Neural cell (in vitro differentiated cells): ENCODE data around the gene GJB3. TPM values are rescaled to one million over a fixed set of nuclear protein-coding genes. Genes with fewer than 3 reads are reported as not detected.
A peak's percentile ranks its signal among the peaks of the same experiment; 100 is the strongest.

Experiments
- H2AFZ ChIP-seq: fragments of 200-600, 300-800 bp; sonication (generic), shearing (Covaris generic); 2 replicates; pipeline ENCODE4 v1.6.0; 2014; ENCODE audit warnings: low read depth, mild to moderate bottlenecking, antibody characterized with exemption, low read length, moderate library complexity
- H3F3A ChIP-seq: fragments of 200-600 bp; shearing (Covaris generic); 2 replicates; pipeline ENCODE4 v1.6.1; 2016; ENCODE audit warnings: mild to moderate bottlenecking, moderate library complexity, mixed read lengths, antibody characterized with exemption, low read length; ENCODE audit not compliant: insufficient read depth, poor library complexity, severe bottlenecking
- H3K27ac ChIP-seq: fragments of 200-600, 300-800 bp; sonication (generic), shearing (Covaris generic); 2 replicates; pipeline ENCODE4 v1.5.1; 2014; ENCODE audit warnings: mild to moderate bottlenecking, low read length, moderate library complexity
- H3K27me3 ChIP-seq: fragments of 300-800, 200-600 bp; sonication (generic), shearing (Covaris generic); 2 replicates; pipeline ENCODE4 v1.6.0; 2014; ENCODE audit warnings: mild to moderate bottlenecking, low read depth, low read length, moderate library complexity; ENCODE audit not compliant: insufficient read depth
- H3K36me3 ChIP-seq: fragments of 300-800, 200-600 bp; sonication (generic), shearing (Covaris generic); 2 replicates; pipeline ENCODE4 v1.5.1; 2014; ENCODE audit warnings: mild to moderate bottlenecking, antibody characterized with exemption, low read length, moderate library complexity; ENCODE audit not compliant: insufficient read depth
- H3K4me2 ChIP-seq: fragments of 300-800, 200-600 bp; sonication (generic), shearing (Covaris generic); 2 replicates; pipeline ENCODE4 v1.6.0; 2014; ENCODE audit warnings: mild to moderate bottlenecking, low read length
- H3K4me3 ChIP-seq: fragments of 300-800, 200-600 bp; sonication (generic), shearing (Covaris generic); 2 replicates; pipeline ENCODE4 v1.5.1; 2014; ENCODE audit warnings: mild to moderate bottlenecking, low read length, moderate library complexity
- H3K79me2 ChIP-seq: fragments of 200-600 bp; shearing (Covaris generic); replicated peaks from 2 replicates; pipeline ENCODE4 v1.6.0; 2014; ENCODE audit warnings: mild to moderate bottlenecking, low read length, moderate library complexity; ENCODE audit not compliant: insufficient read depth
- H3K9ac ChIP-seq: fragments of 300-800, 200-600 bp; sonication (generic), shearing (Covaris generic); 2 replicates; pipeline ENCODE4 v1.6.1; 2016; ENCODE audit warnings: mild to moderate bottlenecking, low read length, mixed read lengths
- H3K9me2 ChIP-seq: fragments of 200-600 bp; shearing (Covaris generic); 2 replicates; pipeline ENCODE4 v1.6.1; 2016; ENCODE audit warnings: mild to moderate bottlenecking, low read length, mixed read lengths; ENCODE audit not compliant: insufficient read depth
- H3K9me3 ChIP-seq: fragments of 200-600, 300-800 bp; sonication (generic), shearing (Covaris generic); 2 replicates; pipeline ENCODE4 v1.6.1; 2016; ENCODE audit warnings: mild to moderate bottlenecking, mixed run types, low read length, moderate library complexity, mixed read lengths
- H4K20me1 ChIP-seq: fragments of 200-600 bp; shearing (Covaris generic); 2 replicates; pipeline ENCODE4 v1.6.1; 2016; ENCODE audit warnings: mild to moderate bottlenecking, mixed run types; ENCODE audit not compliant: insufficient read depth
- CTCF ChIP-seq: fragments of 450-650 bp; IDR thresholded peaks from 2 replicates; pipeline ENCODE4 v1.5.1; 2014; ENCODE audit warnings: antibody characterized with exemption, mild to moderate bottlenecking, moderate library complexity; ENCODE audit not compliant: poor library complexity, severe bottlenecking
- EP300 ChIP-seq: fragments of 450-650 bp; conservative IDR thresholded peaks from 2 replicates; pipeline ENCODE4 v1.6.1; 2014; ENCODE audit warnings: antibody characterized with exemption, mild to moderate bottlenecking, moderate library complexity; ENCODE audit not compliant: poor library complexity, severe bottlenecking
- EZH2 ChIP-seq: fragments of 200-600, 300-800 bp; shearing (Covaris generic), sonication (generic); IDR thresholded peaks from 2 replicates; pipeline ENCODE4 v1.6.1; 2014; ENCODE audit warnings: antibody characterized with exemption, low read length, borderline replicate concordance, mild to moderate bottlenecking; ENCODE audit not compliant: insufficient read depth, poor library complexity, severe bottlenecking
- MXI1 ChIP-seq: fragments of 450-650 bp; conservative IDR thresholded peaks from 2 replicates; pipeline ENCODE4 v1.6.1; 2014; ENCODE audit warnings: antibody characterized with exemption, mild to moderate bottlenecking; ENCODE audit not compliant: poor library complexity, severe bottlenecking
- POLR2AphosphoS5 ChIP-seq: IDR thresholded peaks from 2 replicates; pipeline ENCODE4 v1.6.1; 2012
- RAD21 ChIP-seq: fragments of 450-650 bp; conservative IDR thresholded peaks from 2 replicates; pipeline ENCODE4 v1.6.1; 2014; ENCODE audit warnings: antibody characterized with exemption, mild to moderate bottlenecking, moderate library complexity
- SMC3 ChIP-seq: fragments of 450-650 bp; conservative IDR thresholded peaks from 2 replicates; pipeline ENCODE4 v1.6.1; 2014; ENCODE audit warnings: antibody characterized with exemption, mild to moderate bottlenecking, moderate library complexity; ENCODE audit not compliant: poor library complexity
- TAF1 ChIP-seq: IDR thresholded peaks from 2 replicates; pipeline ENCODE4 v1.6.1; 2012; ENCODE audit warnings: low read depth
- polyA plus RNA-seq: library from polyadenylated mRNA; depleted of rRNA; stranded (reverse); fragments of >200 nt; gene quantifications from 2 replicates; pipeline ENCODE4 v1.2.3, GENCODE V29; 2014
- TF ChIP-seq, protein P1 (sequence below): IDR thresholded peaks from 2 replicates; pipeline ENCODE4 v1.6.1; 2012; ENCODE audit warnings: borderline replicate concordance

The GJB3 gene
- polyA plus RNA-seq, 1 donor from 2014 or later, result not detected

DNA sequence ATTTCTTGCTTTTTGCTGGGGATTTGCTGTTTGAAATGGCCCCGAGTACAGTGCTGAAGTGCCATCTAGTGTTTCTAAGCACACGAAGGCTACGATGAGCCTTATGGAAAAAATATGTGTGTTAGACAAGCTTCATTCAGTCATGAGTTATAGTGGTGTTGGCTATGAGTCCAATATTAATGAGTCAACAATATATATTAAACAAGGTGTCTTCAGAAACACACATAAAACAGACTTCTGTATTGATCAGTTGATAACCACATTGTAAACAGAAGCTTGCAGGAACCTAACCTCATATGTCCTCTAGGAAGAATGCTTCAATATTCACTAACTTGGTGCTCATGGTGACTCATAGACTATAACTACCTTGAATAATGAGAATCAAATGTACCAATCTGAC lies 27.9 kb upstream of the GJB3 start:
- H3K79me2 ChIP-seq, result no peaks in the 10 kb centered on the region
- H2AFZ ChIP-seq, result no peak overlapping the region
- no peak overlapping the region for H3K4me2 ChIP-seq
- TF ChIP-seq EP300 (no peak), RAD21 (peak; percentile 26)
- no peak overlapping the region for H3K4me3 ChIP-seq
- no peaks in the 10 kb centered on the region for H3F3A ChIP-seq
- H3K27me3 ChIP-seq, result no peaks in the 10 kb centered on the region
- no peaks in the 10 kb centered on the region for H4K20me1 ChIP-seq
- H3K9me2 ChIP-seq, result no peaks in the 10 kb centered on the region
- no peaks in the 10 kb centered on the region for H3K36me3 ChIP-seq
- H3K9me3 ChIP-seq, result no peaks in the 10 kb centered on the region
- no peak overlapping the region for H3K9ac ChIP-seq
- no peak overlapping the region for H3K27ac ChIP-seq

DNA sequence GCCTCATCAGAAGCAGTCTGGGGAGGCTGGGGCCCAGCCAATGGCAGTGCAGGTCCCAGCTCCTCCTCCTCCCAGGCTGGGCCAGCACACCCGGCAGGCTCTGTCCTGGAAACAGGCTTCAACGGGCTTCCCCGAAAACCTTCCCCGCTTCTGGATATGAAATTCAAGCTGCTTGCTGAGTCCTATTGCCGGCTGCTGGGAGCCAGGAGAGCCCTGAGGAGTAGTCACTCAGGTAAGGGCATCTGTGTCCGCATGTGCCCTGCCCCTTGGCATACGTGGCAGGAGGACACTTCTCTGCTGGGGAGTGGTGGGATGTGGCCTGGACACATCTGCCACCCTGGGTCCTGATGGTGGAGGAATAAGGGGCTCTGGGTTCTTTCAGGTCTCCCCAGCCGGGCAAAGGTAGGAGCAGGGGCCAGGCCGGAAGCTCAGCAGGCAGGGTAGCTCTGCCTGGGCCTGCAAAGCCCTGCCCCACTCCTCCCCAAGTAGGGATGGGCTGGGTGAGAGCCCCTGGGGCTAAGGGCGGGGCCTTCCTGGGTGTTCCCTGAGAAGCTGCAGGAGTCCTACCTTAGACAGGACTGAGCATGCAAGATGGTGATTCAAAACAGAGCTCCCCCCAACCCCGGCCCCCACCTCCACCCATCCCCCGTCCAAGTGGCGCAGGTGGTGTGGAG lies 25.9 kb upstream of the GJB3 start, which contains the start of gene GJB5:
Gene GJB5 (plus strand): TSS at position 84 of the 674 bp plus-strand sequence. CDS start 2,284 bp downstream, outside the sequence.
- Histone ChIP-seq H3K9me2 (no peaks in the 10 kb centered on the region), H3K27ac (no peak within 1 kb of the TSS), H3K4me2 (no peak within 1 kb of the TSS), H3K9me3 (no peaks in the 10 kb centered on the region), H3F3A (no peaks in the 10 kb centered on the region), H4K20me1 (no peaks in the 10 kb centered on the region), H2AFZ (no peak within 1 kb of the TSS), H3K79me2 (no peaks in the 10 kb centered on the region), H3K36me3 (no peaks in the 10 kb centered on the region), H3K9ac (no peak within 1 kb of the TSS), H3K4me3 (no peak within 1 kb of the TSS), H3K27me3 (no peaks in the 10 kb centered on the region)
- TF ChIP-seq, protein P1, sequence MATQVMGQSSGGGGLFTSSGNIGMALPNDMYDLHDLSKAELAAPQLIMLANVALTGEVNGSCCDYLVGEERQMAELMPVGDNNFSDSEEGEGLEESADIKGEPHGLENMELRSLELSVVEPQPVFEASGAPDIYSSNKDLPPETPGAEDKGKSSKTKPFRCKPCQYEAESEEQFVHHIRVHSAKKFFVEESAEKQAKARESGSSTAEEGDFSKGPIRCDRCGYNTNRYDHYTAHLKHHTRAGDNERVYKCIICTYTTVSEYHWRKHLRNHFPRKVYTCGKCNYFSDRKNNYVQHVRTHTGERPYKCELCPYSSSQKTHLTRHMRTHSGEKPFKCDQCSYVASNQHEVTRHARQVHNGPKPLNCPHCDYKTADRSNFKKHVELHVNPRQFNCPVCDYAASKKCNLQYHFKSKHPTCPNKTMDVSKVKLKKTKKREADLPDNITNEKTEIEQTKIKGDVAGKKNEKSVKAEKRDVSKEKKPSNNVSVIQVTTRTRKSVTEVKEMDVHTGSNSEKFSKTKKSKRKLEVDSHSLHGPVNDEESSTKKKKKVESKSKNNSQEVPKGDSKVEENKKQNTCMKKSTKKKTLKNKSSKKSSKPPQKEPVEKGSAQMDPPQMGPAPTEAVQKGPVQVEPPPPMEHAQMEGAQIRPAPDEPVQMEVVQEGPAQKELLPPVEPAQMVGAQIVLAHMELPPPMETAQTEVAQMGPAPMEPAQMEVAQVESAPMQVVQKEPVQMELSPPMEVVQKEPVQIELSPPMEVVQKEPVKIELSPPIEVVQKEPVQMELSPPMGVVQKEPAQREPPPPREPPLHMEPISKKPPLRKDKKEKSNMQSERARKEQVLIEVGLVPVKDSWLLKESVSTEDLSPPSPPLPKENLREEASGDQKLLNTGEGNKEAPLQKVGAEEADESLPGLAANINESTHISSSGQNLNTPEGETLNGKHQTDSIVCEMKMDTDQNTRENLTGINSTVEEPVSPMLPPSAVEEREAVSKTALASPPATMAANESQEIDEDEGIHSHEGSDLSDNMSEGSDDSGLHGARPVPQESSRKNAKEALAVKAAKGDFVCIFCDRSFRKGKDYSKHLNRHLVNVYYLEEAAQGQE, result no peak
- TF ChIP-seq SMC3 (no peak), CTCF (no peak)

DNA sequence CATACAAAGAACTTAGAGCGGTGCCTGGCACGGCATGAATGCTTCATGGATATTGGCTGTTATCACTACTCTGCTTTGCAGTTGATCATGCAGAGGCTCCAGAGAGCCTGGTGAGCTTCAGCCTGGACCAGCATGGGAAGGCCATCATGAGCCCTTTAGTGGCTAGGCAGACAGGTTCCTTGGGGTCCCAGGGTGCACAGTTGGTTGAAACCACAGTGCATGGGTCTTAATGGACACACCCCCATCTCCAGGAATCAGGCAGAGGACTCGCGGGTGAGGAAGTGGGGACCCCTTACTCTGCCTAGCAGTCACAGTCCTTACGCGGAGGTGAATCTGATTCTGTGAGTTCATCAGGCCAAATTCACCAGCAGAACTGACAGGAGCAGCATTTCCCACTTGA lies 25.1 kb upstream of the GJB3 start:
- H3F3A ChIP-seq, result no peaks in the 10 kb centered on the region

More for the DNA sequence above, 25.1 kb upstream of the GJB3 start:
- Histone ChIP-seq H3K9ac (no peak overlapping the region), H3K79me2 (no peaks in the 10 kb centered on the region), H3K9me3 (no peaks in the 10 kb centered on the region), H3K9me2 (no peaks in the 10 kb centered on the region), H3K27me3 (no peaks in the 10 kb centered on the region), H3K4me2 (no peak overlapping the region), H2AFZ (no peak overlapping the region), H3K4me3 (no peak overlapping the region), H4K20me1 (no peaks in the 10 kb centered on the region), H3K27ac (no peak overlapping the region), H3K36me3 (no peaks in the 10 kb centered on the region)
- TF ChIP-seq EP300, result no peak
- no peak for TF ChIP-seq SMC3
- no peak for TF ChIP-seq EZH2
- TF ChIP-seq, protein P1, result no peak
- no peak for TF ChIP-seq MXI1
- no peak for TF ChIP-seq TAF1
- TF ChIP-seq CTCF, result no peak
- no peak for TF ChIP-seq POLR2AphosphoS5
- no peak for TF ChIP-seq RAD21
